GM19395 (cell line): Measurements from ENCODE around the gene PRKG1.

Source experiments
- ATAC-seq: cut with Tn5 transposase; IDR thresholded peaks from one replicate; pipeline ENCODE4 v1.9.1; 2021; ENCODE audit warnings: mild to moderate bottlenecking, moderate library complexity; ENCODE audit not compliant: unreplicated experiment

Gene PRKG1

GRCh38 chr10:51772387-51772786 is 698.1 kb downstream of the PRKG1 start:
- no peak for ATAC-seq

GRCh38 chr10:51773681-51774080 is 699.4 kb downstream of the PRKG1 start:
- ATAC-seq = no peak

- no peak for ATAC-seq
These were observed 709.7 kb downstream of the PRKG1 start for GRCh38 chr10:51783941-51784340.

GRCh38 chr10:51786016-51786683 is 711.9 kb downstream of the PRKG1 start:
- no peak for ATAC-seq

- no peak for ATAC-seq
These were observed 712.4 kb downstream of the PRKG1 start for GRCh38 chr10:51786684-51787035.

- no peak for ATAC-seq
These were observed 714.0 kb downstream of the PRKG1 start for GRCh38 chr10:51788273-51788672.

- ATAC-seq = no peak
These were observed 714.8 kb downstream of the PRKG1 start for GRCh38 chr10:51789118-51789517.

GRCh38 chr10:51789903-51790302 is 715.6 kb downstream of the PRKG1 start:
- no peak for ATAC-seq

GRCh38 chr10:51792678-51793077 is 718.4 kb downstream of the PRKG1 start:
- no peak for ATAC-seq

GRCh38 chr10:51800121-51800520 is 725.8 kb downstream of the PRKG1 start:
- ATAC-seq = no peak

GRCh38 chr10:51800725-51801424 is 726.6 kb downstream of the PRKG1 start:
- ATAC-seq = no peak

GRCh38 chr10:51802030-51802429 is 727.7 kb downstream of the PRKG1 start:
- no peak for ATAC-seq

- ATAC-seq = no peak
These were observed 730.6 kb downstream of the PRKG1 start for GRCh38 chr10:51804866-51805265.

GRCh38 chr10:51806079-51806835 is 732.0 kb downstream of the PRKG1 start:
- no peak for ATAC-seq

- ATAC-seq = no peak
These were observed 733.9 kb downstream of the PRKG1 start for GRCh38 chr10:51808187-51808586.

- ATAC-seq = no peak
These were observed 741.4 kb downstream of the PRKG1 start for GRCh38 chr10:51815723-51816122.

- no peak for ATAC-seq
These were observed 746.8 kb downstream of the PRKG1 start for GRCh38 chr10:51821045-51821444.

GRCh38 chr10:51821745-51822144 is 747.5 kb downstream of the PRKG1 start:
- no peak for ATAC-seq

GRCh38 chr10:51832652-51833383 is 758.5 kb downstream of the PRKG1 start:
- ATAC-seq = no peak

GRCh38 chr10:51834548-51834947 is 760.3 kb downstream of the PRKG1 start:
- ATAC-seq = no peak

GRCh38 chr10:51838471-51838870 is 764.2 kb downstream of the PRKG1 start:
- no peak for ATAC-seq
